Keratinocyte (primary cell): ENCODE measurements around the gene AMER3.

Source experiments
- CTCF ChIP-seq, 3 experiments: IDR thresholded peaks in 1 of 3; conservative IDR thresholded peaks in 1 of 3; optimal IDR thresholded peaks in 1 of 3; 2 replicates in 2 of 3; 3 replicates in 1 of 3; pipeline versions ENCODE3 to v1.5.1; 2011; ENCODE audit warnings: low read length in 3 of 3, mild to moderate bottlenecking in 3 of 3, moderate library complexity in 2 of 3, control low read depth in 1 of 3, inconsistent platforms in 1 of 3; ENCODE audit not compliant: insufficient read depth in 2 of 3; ENCODE audit errors: extremely low read depth in 1 of 3
- EZH2 ChIP-seq: IDR thresholded peaks from one replicate; pipeline ENCODE4 v1.6.1; 2012; ENCODE audit warnings: inconsistent platforms, mild to moderate bottlenecking, low read length, moderate library complexity

GRCh38 chr2:130760754-130761751, 5.7 kb downstream of the AMER3 start:
- TF ChIP-seq CTCF (optimal IDR thresholded peaks at IDR 0.05 in 1 of 3, IDR thresholded peaks at IDR 0.05 in 1 of 3, conservative IDR thresholded peaks at IDR 0.05 in 1 of 3; ENCODE audit: extremely low read depth in 1 of 3, insufficient read depth in 2 of 3, low read length in 3 of 3): no peak
- no peak for TF ChIP-seq EZH2
